SK-N-MC (cell line): ENCODE results near the gene SCMH1.

ENCODE experiments used
- EZH2 ChIP-seq: fragments of 200-600 bp; sonication (generic); IDR thresholded peaks from one replicate; pipeline ENCODE4 v1.6.1; 2017; ENCODE audit warnings: antibody characterized with exemption
- POLR2AphosphoS5 ChIP-seq: IDR thresholded peaks from 2 replicates; pipeline ENCODE4 v1.6.1; 2012; ENCODE audit warnings: mild to moderate bottlenecking, low read depth, low read length, borderline replicate concordance

DNA sequence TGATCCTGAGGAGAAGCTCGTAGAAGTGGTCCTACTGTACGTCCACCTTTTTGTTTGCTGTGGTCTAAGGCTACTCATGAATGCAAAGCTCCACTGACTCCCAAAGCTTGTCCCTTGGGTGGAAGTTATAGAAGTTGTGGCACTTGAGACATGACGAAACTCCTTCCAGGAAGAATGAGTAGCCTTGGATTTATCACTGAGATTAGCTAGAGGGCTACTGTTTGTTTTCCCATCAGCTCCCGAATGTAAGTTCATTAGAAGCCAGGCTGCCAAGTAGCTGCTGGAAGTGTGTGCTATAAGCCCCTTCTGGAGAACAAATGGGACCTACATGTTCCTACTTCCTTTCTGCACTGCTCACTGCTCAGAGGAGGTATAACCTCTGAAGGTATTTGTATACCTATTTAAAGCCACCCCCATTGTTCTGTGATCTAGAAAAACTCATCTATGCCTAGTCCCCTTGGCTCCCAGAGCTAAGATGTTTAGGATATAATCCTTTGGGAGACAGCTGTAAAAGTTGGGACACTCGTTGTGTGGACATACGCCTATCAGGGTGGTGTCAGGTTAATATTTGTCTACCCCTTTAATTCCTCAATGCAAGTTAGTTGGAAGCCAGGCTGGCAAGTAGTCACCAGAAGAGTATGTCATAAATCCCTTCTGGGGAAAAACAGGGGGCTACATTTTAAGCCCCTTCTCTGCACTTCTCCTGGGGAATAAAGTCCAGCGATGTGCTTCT is 72.9 kb downstream of the SCMH1 start:
- no peak for TF ChIP-seq EZH2
- no peak for TF ChIP-seq POLR2AphosphoS5
